ENCODE data around the gene FGGY. TPM values are rescaled to one million over a fixed set of nuclear protein-coding genes. Genes with fewer than 3 reads are reported as not detected.
"Not testable (repeated sequence)": the region's sequence is repeated elsewhere in the genome, so short reads cannot be mapped to it uniquely, and the experiment has no call there.

Gene FGGY
- total RNA-seq, 1 experiment from 2014 or later: 14.6 TPM

DNA sequence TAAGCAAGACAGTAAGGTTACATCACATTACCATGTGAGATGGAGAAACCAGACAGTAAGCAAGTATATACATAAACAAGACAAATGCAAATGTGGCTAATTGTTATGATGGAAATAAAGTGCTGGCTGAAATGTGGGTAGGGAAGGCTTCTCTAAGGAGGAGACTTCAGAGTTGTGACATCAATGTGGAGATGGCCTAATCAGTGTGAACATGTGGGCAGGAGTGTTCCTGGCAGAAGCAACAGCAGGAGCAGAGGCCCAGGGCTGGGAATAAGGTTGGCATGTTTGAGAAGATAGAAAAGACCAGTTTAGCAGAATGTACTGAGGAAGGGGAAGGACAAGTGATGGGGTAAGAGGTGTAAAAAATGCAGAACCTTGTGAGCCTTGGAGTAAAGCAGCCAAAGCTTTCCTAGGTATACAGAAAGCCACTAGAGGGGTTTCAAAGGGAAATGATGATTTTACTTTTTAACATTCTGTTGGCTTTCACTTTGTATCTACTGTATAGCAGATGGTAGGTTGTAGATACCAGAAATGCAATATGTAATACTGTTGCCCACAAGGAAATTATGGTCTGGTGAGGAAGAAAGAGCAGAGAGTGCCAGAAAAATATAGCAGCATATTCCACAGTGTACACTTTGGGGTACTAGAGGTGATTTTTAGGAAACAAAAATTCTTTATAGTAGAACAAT lies 197.4 kb downstream of the FGGY start:
- no peaks in the 10 kb centered on the region for H4K20me1 ChIP-seq (ENCODE audit: control insufficient read depth, insufficient read depth, insufficient read length)
- H3K79me2 ChIP-seq (ENCODE audit: insufficient read depth, low read length): no peaks in the 10 kb centered on the region
- no peak for DNase-seq
- H3K4ac ChIP-seq (ENCODE audit: low read depth, low read length): no peak overlapping the region
- no peak overlapping the region for H2BK120ac ChIP-seq (ENCODE audit: low read depth, low read length, poor library complexity, severe bottlenecking)
- H4K8ac ChIP-seq (replicated peaks; ENCODE audit: insufficient read length, low read depth, low read length): no peak overlapping the region
- H3K56ac ChIP-seq (ENCODE audit: insufficient read length, low read depth, low read length): no peak overlapping the region
- H3K79me1 ChIP-seq (ENCODE audit: insufficient read depth, low read depth, low read length, poor library complexity, severe bottlenecking): no peaks in the 10 kb centered on the region
- Mint-ChIP-seq H3K27ac (no peak overlapping the region), H3K9me3 (peaks cover 0 to 9% of the 10 kb centered on the region in 2 experiments; a peak in 3 of 5 replicates), H3K27me3 (ENCODE audit: low read depth) (no peaks in the 10 kb centered on the region), H3K4me3 (no peak overlapping the region), H3K36me3 (ENCODE audit: insufficient read depth in 1 of 3, low read depth in 3 of 3) (peaks cover 0 to 7% (median 0%) of the 10 kb centered on the region in 3 experiments; a peak in 2 of 7 replicates), H3K4me1 (peaks cover 4% of the 10 kb centered on the region in 2 experiments; a peak in 2 of 4 replicates)
- H2AFZ ChIP-seq (ENCODE audit: low read length): no peak overlapping the region
- no peaks in the 10 kb centered on the region for H3K27me3 ChIP-seq (ENCODE audit: insufficient read depth, low read length)
- no peak overlapping the region for H3K14ac ChIP-seq (ENCODE audit: insufficient read depth, low read length)
- H3K4me2 ChIP-seq (ENCODE audit: insufficient read depth, insufficient read length, low read length): no peak overlapping the region
- no peak overlapping the region for H2BK15ac ChIP-seq (ENCODE audit: low read depth, low read length)
- H2BK20ac ChIP-seq (ENCODE audit: low read depth, low read length, poor library complexity, severe bottlenecking): no peak overlapping the region
- no peak overlapping the region for H3T11ph ChIP-seq (ENCODE audit: low read length)
- H3K9ac ChIP-seq (ENCODE audit: extremely low read depth, insufficient read length, low read length): no peak overlapping the region
- no peak overlapping the region for H2BK5ac ChIP-seq (ENCODE audit: insufficient read length, low read length)
- no peak overlapping the region for H4K5ac ChIP-seq (ENCODE audit: insufficient read length, low read depth, low read length)
- no peak overlapping the region for H2BK12ac ChIP-seq (ENCODE audit: insufficient read length, low read depth, low read length)
- H4K91ac ChIP-seq (ENCODE audit: insufficient read length, low read depth, low read length): no peak overlapping the region
- TF ChIP-seq, protein P1, sequence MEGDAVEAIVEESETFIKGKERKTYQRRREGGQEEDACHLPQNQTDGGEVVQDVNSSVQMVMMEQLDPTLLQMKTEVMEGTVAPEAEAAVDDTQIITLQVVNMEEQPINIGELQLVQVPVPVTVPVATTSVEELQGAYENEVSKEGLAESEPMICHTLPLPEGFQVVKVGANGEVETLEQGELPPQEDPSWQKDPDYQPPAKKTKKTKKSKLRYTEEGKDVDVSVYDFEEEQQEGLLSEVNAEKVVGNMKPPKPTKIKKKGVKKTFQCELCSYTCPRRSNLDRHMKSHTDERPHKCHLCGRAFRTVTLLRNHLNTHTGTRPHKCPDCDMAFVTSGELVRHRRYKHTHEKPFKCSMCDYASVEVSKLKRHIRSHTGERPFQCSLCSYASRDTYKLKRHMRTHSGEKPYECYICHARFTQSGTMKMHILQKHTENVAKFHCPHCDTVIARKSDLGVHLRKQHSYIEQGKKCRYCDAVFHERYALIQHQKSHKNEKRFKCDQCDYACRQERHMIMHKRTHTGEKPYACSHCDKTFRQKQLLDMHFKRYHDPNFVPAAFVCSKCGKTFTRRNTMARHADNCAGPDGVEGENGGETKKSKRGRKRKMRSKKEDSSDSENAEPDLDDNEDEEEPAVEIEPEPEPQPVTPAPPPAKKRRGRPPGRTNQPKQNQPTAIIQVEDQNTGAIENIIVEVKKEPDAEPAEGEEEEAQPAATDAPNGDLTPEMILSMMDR (conservative IDR thresholded peaks at IDR 0.05): no peak
- no peak overlapping the region for H2AK5ac ChIP-seq (ENCODE audit: insufficient read length, low read length)
- H3K27ac ChIP-seq (ENCODE audit: insufficient read length, low read depth, low read length): no peak overlapping the region
- no peaks in the 10 kb centered on the region for H3K9me3 ChIP-seq (ENCODE audit: control insufficient read depth, low read depth, low read length)
- no peak overlapping the region for H3K18ac ChIP-seq (ENCODE audit: insufficient read length, low read depth, low read length)
- no peaks in the 10 kb centered on the region for H3K23me2 ChIP-seq (ENCODE audit: insufficient read length, low read depth, low read length, poor library complexity, severe bottlenecking)
- no peaks in the 10 kb centered on the region for H3K4me1 ChIP-seq (ENCODE audit: insufficient read depth, low read length)
- H3K23ac ChIP-seq (ENCODE audit: insufficient read length, low read depth, low read length): no peak overlapping the region

GRCh38 chr1:59496156-59496555 lies 199.3 kb downstream of the FGGY start:
- H2BK12ac ChIP-seq (ENCODE audit: insufficient read length, low read depth, low read length); H3K9ac ChIP-seq (ENCODE audit: extremely low read depth, insufficient read length, low read length); H3K27me3 Mint-ChIP-seq (ENCODE audit: low read depth); H3K36me3 Mint-ChIP-seq (ENCODE audit: insufficient read depth in 1 of 3, low read depth in 3 of 3); H3K79me2 ChIP-seq (ENCODE audit: insufficient read depth, low read length); H3K9me3 Mint-ChIP-seq; H4K8ac ChIP-seq (replicated peaks; ENCODE audit: insufficient read length, low read depth, low read length); H4K20me1 ChIP-seq (ENCODE audit: control insufficient read depth, insufficient read depth, insufficient read length); H4K91ac ChIP-seq (ENCODE audit: insufficient read length, low read depth, low read length); H2BK120ac ChIP-seq (ENCODE audit: low read depth, low read length, poor library complexity, severe bottlenecking); H3K4me1 ChIP-seq (ENCODE audit: insufficient read depth, low read length); DNase-seq; H2BK15ac ChIP-seq (ENCODE audit: low read depth, low read length); H3K79me1 ChIP-seq (ENCODE audit: insufficient read depth, low read depth, low read length, poor library complexity, severe bottlenecking); H2AFZ ChIP-seq (ENCODE audit: low read length); H3K27ac ChIP-seq (ENCODE audit: insufficient read length, low read depth, low read length); H4K5ac ChIP-seq (ENCODE audit: insufficient read length, low read depth, low read length); H3K4ac ChIP-seq (ENCODE audit: low read depth, low read length); H2AK5ac ChIP-seq (ENCODE audit: insufficient read length, low read length); H3T11ph ChIP-seq (ENCODE audit: low read length); H3K27me3 ChIP-seq (ENCODE audit: insufficient read depth, low read length); H3K56ac ChIP-seq (ENCODE audit: insufficient read length, low read depth, low read length); H3K9me3 ChIP-seq (ENCODE audit: control insufficient read depth, low read depth, low read length); H3K23ac ChIP-seq (ENCODE audit: insufficient read length, low read depth, low read length); H2BK20ac ChIP-seq (ENCODE audit: low read depth, low read length, poor library complexity, severe bottlenecking); H3K4me3 Mint-ChIP-seq; H3K4me2 ChIP-seq (ENCODE audit: insufficient read depth, insufficient read length, low read length); H3K23me2 ChIP-seq (ENCODE audit: insufficient read length, low read depth, low read length, poor library complexity, severe bottlenecking); H3K27ac Mint-ChIP-seq; H2BK5ac ChIP-seq (ENCODE audit: insufficient read length, low read length); H3K14ac ChIP-seq (ENCODE audit: insufficient read depth, low read length); H3K18ac ChIP-seq (ENCODE audit: insufficient read length, low read depth, low read length): not testable (repeated sequence)
- WGBS (ENCODE audit: extremely low coverage, insufficient read length, low lambda C conversion rate): no CpG with 5 or more reads among the region's 2 CpGs
- H3K4me1 Mint-ChIP-seq: peaks cover 14% of the 10 kb centered on the region in 2 experiments; a peak in 3 of 4 replicates
